ENCODE data around the gene ZSWIM4. TPM values are rescaled to one million over a fixed set of nuclear protein-coding genes. Genes with fewer than 3 reads are reported as not detected.

The ZSWIM4 gene
- polyA plus RNA-seq, 1 of the 3 experiments (the other 2 are of a cell fraction): 4.7 TPM

- no peaks in the 10 kb centered on the region for H3K9me3 ChIP-seq
- H3K27ac ChIP-seq (ENCODE audit: low read depth in 2 of 2, low read length in 1 of 2): no peak overlapping the region
- no peak overlapping the region for H2AFZ ChIP-seq (ENCODE audit: low read depth)
- DNase-seq: no peak
- no peak for TF ChIP-seq TEAD4 (IDR thresholded peaks at IDR 0.05; ENCODE audit: borderline replicate concordance, insufficient read depth)
- TF ChIP-seq EP300 (IDR thresholded peaks at IDR 0.05; ENCODE audit: borderline replicate concordance in 1 of 2, low read depth in 1 of 2, low read length in 1 of 2): no peak
- no peak for TF ChIP-seq RCOR1 (IDR thresholded peaks at IDR 0.05; ENCODE audit: low read length)
- TF ChIP-seq POLR2AphosphoS5 (IDR thresholded peaks at IDR 0.05; ENCODE audit: low read depth, low read length): no peak
- TF ChIP-seq, protein P1, sequence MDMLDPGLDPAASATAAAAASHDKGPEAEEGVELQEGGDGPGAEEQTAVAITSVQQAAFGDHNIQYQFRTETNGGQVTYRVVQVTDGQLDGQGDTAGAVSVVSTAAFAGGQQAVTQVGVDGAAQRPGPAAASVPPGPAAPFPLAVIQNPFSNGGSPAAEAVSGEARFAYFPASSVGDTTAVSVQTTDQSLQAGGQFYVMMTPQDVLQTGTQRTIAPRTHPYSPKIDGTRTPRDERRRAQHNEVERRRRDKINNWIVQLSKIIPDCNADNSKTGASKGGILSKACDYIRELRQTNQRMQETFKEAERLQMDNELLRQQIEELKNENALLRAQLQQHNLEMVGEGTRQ (IDR thresholded peaks at IDR 0.05; ENCODE audit: borderline replicate concordance, low read depth, low read length): no peak
- TF ChIP-seq MXI1 (IDR thresholded peaks at IDR 0.05; ENCODE audit: low read depth, low read length): no peak
- no peak for TF ChIP-seq JUND (IDR thresholded peaks at IDR 0.05)
- TF ChIP-seq MAX (IDR thresholded peaks at IDR 0.05; ENCODE audit: low read depth): no peak
- TF ChIP-seq, protein P2, sequence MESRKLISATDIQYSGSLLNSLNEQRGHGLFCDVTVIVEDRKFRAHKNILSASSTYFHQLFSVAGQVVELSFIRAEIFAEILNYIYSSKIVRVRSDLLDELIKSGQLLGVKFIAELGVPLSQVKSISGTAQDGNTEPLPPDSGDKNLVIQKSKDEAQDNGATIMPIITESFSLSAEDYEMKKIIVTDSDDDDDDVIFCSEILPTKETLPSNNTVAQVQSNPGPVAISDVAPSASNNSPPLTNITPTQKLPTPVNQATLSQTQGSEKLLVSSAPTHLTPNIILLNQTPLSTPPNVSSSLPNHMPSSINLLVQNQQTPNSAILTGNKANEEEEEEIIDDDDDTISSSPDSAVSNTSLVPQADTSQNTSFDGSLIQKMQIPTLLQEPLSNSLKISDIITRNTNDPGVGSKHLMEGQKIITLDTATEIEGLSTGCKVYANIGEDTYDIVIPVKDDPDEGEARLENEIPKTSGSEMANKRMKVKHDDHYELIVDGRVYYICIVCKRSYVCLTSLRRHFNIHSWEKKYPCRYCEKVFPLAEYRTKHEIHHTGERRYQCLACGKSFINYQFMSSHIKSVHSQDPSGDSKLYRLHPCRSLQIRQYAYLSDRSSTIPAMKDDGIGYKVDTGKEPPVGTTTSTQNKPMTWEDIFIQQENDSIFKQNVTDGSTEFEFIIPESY (IDR thresholded peaks at IDR 0.05; ENCODE audit: borderline replicate concordance, low read depth): no peak
- H3K79me2 ChIP-seq (ENCODE audit: insufficient read depth): peaks cover 30% of the 10 kb centered on the region; the same call in 1 of the 2 replicates
- POLR2A ChIA-PET: interaction anchor here (0.6 to 1.4 kb wide), 2 partner anchors 12 to 58 kb away, joined by 4 read pairs; partner anchors contain the start of gene C19orf53
- no peak overlapping the region for H3K4me2 ChIP-seq
- no peaks in the 10 kb centered on the region for H3K9me2 ChIP-seq
- CTCF ChIA-PET: interaction anchor here (2.6 kb wide), 1 partner anchor 99 kb away, joined by 11 read pairs; no protein-coding TSS in a partner anchor
- no peak overlapping the region for H3K9ac ChIP-seq
- H3F3A ChIP-seq (replicated peaks; ENCODE audit: insufficient read depth): no peaks in the 10 kb centered on the region
- no peaks in the 10 kb centered on the region for H3K27me3 ChIP-seq (ENCODE audit: insufficient read depth)
- H3K4me1 ChIP-seq (ENCODE audit: control insufficient read depth in 1 of 2, insufficient read depth in 2 of 2, low read depth in 1 of 2, low read length in 1 of 2): peaks cover 5 to 11% of the 10 kb centered on the region in 2 experiments; a peak in 2 of 4 replicates
- H3K36me3 ChIP-seq (replicated peaks in 1 of 2; ENCODE audit: control insufficient read depth in 1 of 2, insufficient read depth in 2 of 2, low read length in 1 of 2): peaks cover 24 to 25% of the 10 kb centered on the region in 2 experiments
- no peak overlapping the region for H3K4me3 ChIP-seq (ENCODE audit: low read depth in 2 of 2, low read length in 1 of 2)
- H4K20me1 ChIP-seq (ENCODE audit: insufficient read depth): no peaks in the 10 kb centered on the region
- 100% methylated on average over 8 of the region's 42 CpGs for WGBS (ENCODE audit: low lambda C conversion rate)
Measured at GRCh38 chr19:13762635-13763235, 32.5 kb upstream of the ZSWIM4 start.

GRCh38 chr19:13763265-13763664, 32.0 kb upstream of the ZSWIM4 start:
- Histone ChIP-seq H3K4me2 (no peak overlapping the region), H3K9me3 (no peaks in the 10 kb centered on the region), H4K20me1 (ENCODE audit: insufficient read depth) (no peaks in the 10 kb centered on the region), H3K9me2 (no peaks in the 10 kb centered on the region), H3K36me3 (replicated peaks in 1 of 2; ENCODE audit: control insufficient read depth in 1 of 2, insufficient read depth in 2 of 2, low read length in 1 of 2) (peaks cover 21% of the 10 kb centered on the region in 2 experiments), H3K79me2 (ENCODE audit: insufficient read depth) (peaks cover 33% of the 10 kb centered on the region; the same call in 1 of the 2 replicates), H3K4me3 (ENCODE audit: low read depth in 2 of 2, low read length in 1 of 2) (no peak overlapping the region), H3F3A (replicated peaks; ENCODE audit: insufficient read depth) (no peaks in the 10 kb centered on the region), H2AFZ (ENCODE audit: low read depth) (no peak overlapping the region), H3K27ac (ENCODE audit: low read depth in 2 of 2, low read length in 1 of 2) (no peak overlapping the region), H3K9ac (no peak overlapping the region), H3K4me1 (ENCODE audit: control insufficient read depth in 1 of 2, insufficient read depth in 2 of 2, low read depth in 1 of 2, low read length in 1 of 2) (peaks cover 5 to 11% of the 10 kb centered on the region in 2 experiments; a peak in 2 of 4 replicates), H3K27me3 (ENCODE audit: insufficient read depth) (no peaks in the 10 kb centered on the region)
- ChIA-PET POLR2A (no interaction called here), CTCF (interaction anchor here (2.6 kb wide), 1 partner anchor 99 kb away, joined by 11 read pairs; no protein-coding TSS in a partner anchor)
- TF ChIP-seq FOXM1 (IDR thresholded peaks at IDR 0.05; ENCODE audit: low read depth) (no peak), ELF1 (IDR thresholded peaks at IDR 0.05) (no peak), CHD2 (IDR thresholded peaks at IDR 0.05; ENCODE audit: low read length, partially characterized antibody) (no peak), TEAD4 (IDR thresholded peaks at IDR 0.05; ENCODE audit: borderline replicate concordance, insufficient read depth) (no peak)
- TF ChIP-seq, protein P1 (IDR thresholded peaks at IDR 0.05; ENCODE audit: borderline replicate concordance, low read depth, low read length): no peak
- WGBS (ENCODE audit: low lambda C conversion rate): 90% methylated on average over 3 of the region's 3 CpGs
- DNase-seq: no peak

Data from SK-N-SH (cell line).